ENCODE data around the gene CALM1.

CALM1 gene

GRCh38 chr14:90406384-90406798 lies 9.6 kb downstream of the CALM1 start:
- Histone ChIP-seq H3K9me3 (ENCODE audit: insufficient read depth, low read depth, low read length) (no peaks in the 10 kb centered on the region), H3K18ac (ENCODE audit: low read length) (no peak overlapping the region), H3K79me1 (ENCODE audit: low read length) (no peaks in the 10 kb centered on the region), H3K4me2 (ENCODE audit: low read length) (no peak overlapping the region), H2BK120ac (ENCODE audit: insufficient read depth, low read length, poor library complexity) (no peak overlapping the region), H3K9ac (ENCODE audit: low read length) (no peak overlapping the region), H4K91ac (ENCODE audit: low read depth, low read length) (no peak overlapping the region), H3K4ac (ENCODE audit: low read depth, low read length) (no peak overlapping the region), H4K12ac (ENCODE audit: low read depth, low read length) (peak overlapping the region; percentile 27), H3K27ac (ENCODE audit: low read depth, low read length) (no peak overlapping the region), H3K4me3 (ENCODE audit: low read depth, low read length) (no peak overlapping the region), H3K79me2 (ENCODE audit: control insufficient read depth, insufficient read depth, low read length, poor library complexity) (no peaks in the 10 kb centered on the region), H4K8ac (ENCODE audit: low read depth, low read length) (no peak overlapping the region), H2AFZ (ENCODE audit: insufficient read depth, low read length, poor library complexity) (no peak overlapping the region), H3K4me1 (ENCODE audit: control insufficient read depth in 1 of 2, insufficient read depth in 2 of 2, low read length in 2 of 2) (no peaks in the 10 kb centered on the region), H2BK5ac (ENCODE audit: low read depth, low read length, poor library complexity) (no peak overlapping the region), H2BK12ac (ENCODE audit: low read length) (no peak overlapping the region), H2AK5ac (ENCODE audit: low read length) (no peak overlapping the region), H3K27me3 (ENCODE audit: insufficient read depth, low read length) (no peaks in the 10 kb centered on the region), H3K14ac (ENCODE audit: low read length) (no peak overlapping the region), H3K23ac (ENCODE audit: low read length) (no peak overlapping the region), H3K36me3 (ENCODE audit: control insufficient read depth in 1 of 2, insufficient read depth in 2 of 2, low read length in 2 of 2) (peaks cover 19 to 41% of the 10 kb centered on the region in 2 experiments)
- peak in 1 of 2 donors; percentile 2 for DNase-seq
- no CpG with 5 or more reads among the region's 3 CpGs for WGBS (ENCODE audit: extremely low coverage, insufficient coverage, insufficient read length)

DNA sequence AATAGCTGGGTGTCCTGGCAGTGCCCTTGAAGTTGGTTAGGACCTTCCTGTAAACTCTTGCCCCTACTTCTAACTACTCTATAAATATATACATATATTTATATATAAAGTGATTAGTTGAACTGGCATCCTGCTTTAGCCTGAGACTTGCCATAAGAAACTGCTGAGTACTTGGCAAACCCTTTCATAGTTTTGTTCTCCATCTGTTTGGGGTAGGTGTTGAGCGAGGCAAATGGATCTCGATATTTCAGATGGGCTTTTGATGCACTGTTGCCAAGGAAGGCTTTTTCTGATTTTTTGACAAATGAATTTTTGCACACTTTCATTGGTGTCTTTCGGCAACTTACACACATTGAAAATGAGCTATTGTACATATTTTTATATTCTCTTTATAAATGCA lies 10.4 kb downstream of the CALM1 start:
- no peak overlapping the region for H3K4ac ChIP-seq (ENCODE audit: low read depth, low read length)
- H3K79me1 ChIP-seq (ENCODE audit: low read length) = no peaks in the 10 kb centered on the region
- no peak overlapping the region for H2BK5ac ChIP-seq (ENCODE audit: low read depth, low read length, poor library complexity)
- H3K27me3 ChIP-seq (ENCODE audit: insufficient read depth, low read length) = no peaks in the 10 kb centered on the region
- no peak overlapping the region for H3K23ac ChIP-seq (ENCODE audit: low read length)
- no peak overlapping the region for H4K12ac ChIP-seq (ENCODE audit: low read depth, low read length)
- DNase-seq = no peak
- no peak overlapping the region for H3K4me3 ChIP-seq (ENCODE audit: low read depth, low read length)
- no peaks in the 10 kb centered on the region for H3K79me2 ChIP-seq (ENCODE audit: control insufficient read depth, insufficient read depth, low read length, poor library complexity)
- no peak overlapping the region for H4K91ac ChIP-seq (ENCODE audit: low read depth, low read length)
- H3K9ac ChIP-seq (ENCODE audit: low read length) = no peak overlapping the region
- no peak overlapping the region for H4K8ac ChIP-seq (ENCODE audit: low read depth, low read length)
- no peak overlapping the region for H3K14ac ChIP-seq (ENCODE audit: low read length)
- H3K27ac ChIP-seq (ENCODE audit: low read depth, low read length) = no peak overlapping the region
- no peak overlapping the region for H2AK5ac ChIP-seq (ENCODE audit: low read length)
- no peak overlapping the region for H2AFZ ChIP-seq (ENCODE audit: insufficient read depth, low read length, poor library complexity)
- no peaks in the 10 kb centered on the region for H3K4me1 ChIP-seq (ENCODE audit: control insufficient read depth in 1 of 2, insufficient read depth in 2 of 2, low read length in 2 of 2)
- no peak overlapping the region for H3K18ac ChIP-seq (ENCODE audit: low read length)
- no peak overlapping the region for H2BK12ac ChIP-seq (ENCODE audit: low read length)
- no peak overlapping the region for H2BK120ac ChIP-seq (ENCODE audit: insufficient read depth, low read length, poor library complexity)
- no peaks in the 10 kb centered on the region for H3K9me3 ChIP-seq (ENCODE audit: insufficient read depth, low read depth, low read length)
- peaks cover 11 to 32% of the 10 kb centered on the region in 2 experiments for H3K36me3 ChIP-seq (ENCODE audit: control insufficient read depth in 1 of 2, insufficient read depth in 2 of 2, low read length in 2 of 2)
- no peak overlapping the region for H3K4me2 ChIP-seq (ENCODE audit: low read length)
- no CpG with 5 or more reads among the region's 3 CpGs for WGBS (ENCODE audit: extremely low coverage, insufficient coverage, insufficient read length)

GRCh38 chr14:90408713-90409112 lies 11.9 kb downstream of the CALM1 start:
- Histone ChIP-seq H3K9ac (ENCODE audit: low read length) (no peak overlapping the region), H2AFZ (ENCODE audit: insufficient read depth, low read length, poor library complexity) (no peak overlapping the region), H3K9me3 (ENCODE audit: insufficient read depth, low read depth, low read length) (no peaks in the 10 kb centered on the region), H3K79me1 (ENCODE audit: low read length) (no peaks in the 10 kb centered on the region), H3K27ac (ENCODE audit: low read depth, low read length) (no peak overlapping the region), H3K36me3 (ENCODE audit: control insufficient read depth in 1 of 2, insufficient read depth in 2 of 2, low read length in 2 of 2) (peaks cover 6 to 21% of the 10 kb centered on the region in 2 experiments), H3K27me3 (ENCODE audit: insufficient read depth, low read length) (no peaks in the 10 kb centered on the region), H4K91ac (ENCODE audit: low read depth, low read length) (no peak overlapping the region), H3K14ac (ENCODE audit: low read length) (no peak overlapping the region), H3K4me3 (ENCODE audit: low read depth, low read length) (no peak overlapping the region), H4K8ac (ENCODE audit: low read depth, low read length) (no peak overlapping the region), H3K4ac (ENCODE audit: low read depth, low read length) (no peak overlapping the region), H2BK5ac (ENCODE audit: low read depth, low read length, poor library complexity) (no peak overlapping the region), H2AK5ac (ENCODE audit: low read length) (no peak overlapping the region), H3K4me2 (ENCODE audit: low read length) (no peak overlapping the region), H3K4me1 (ENCODE audit: control insufficient read depth in 1 of 2, insufficient read depth in 2 of 2, low read length in 2 of 2) (no peaks in the 10 kb centered on the region), H2BK12ac (ENCODE audit: low read length) (no peak overlapping the region), H4K12ac (ENCODE audit: low read depth, low read length) (peak overlapping the region; percentile 43), H3K79me2 (ENCODE audit: control insufficient read depth, insufficient read depth, low read length, poor library complexity) (no peaks in the 10 kb centered on the region), H3K23ac (ENCODE audit: low read length) (no peak overlapping the region), H3K18ac (ENCODE audit: low read length) (no peak overlapping the region), H2BK120ac (ENCODE audit: insufficient read depth, low read length, poor library complexity) (no peak overlapping the region)
- no CpG with 5 or more reads among the region's 6 CpGs for WGBS (ENCODE audit: extremely low coverage, insufficient coverage, insufficient read length)
- DNase-seq = no peak

GRCh38 chr14:90409209-90409730 lies 12.4 kb downstream of the CALM1 start:
- H2BK12ac ChIP-seq (ENCODE audit: low read length) = no peak overlapping the region
- no peak overlapping the region for H4K8ac ChIP-seq (ENCODE audit: low read depth, low read length)
- no CpG with 5 or more reads among the region's 5 CpGs for WGBS (ENCODE audit: extremely low coverage, insufficient coverage, insufficient read length)
- H3K4me1 ChIP-seq (ENCODE audit: control insufficient read depth in 1 of 2, insufficient read depth in 2 of 2, low read length in 2 of 2) = no peaks in the 10 kb centered on the region
- H2BK5ac ChIP-seq (ENCODE audit: low read depth, low read length, poor library complexity) = no peak overlapping the region
- H3K36me3 ChIP-seq (ENCODE audit: control insufficient read depth in 1 of 2, insufficient read depth in 2 of 2, low read length in 2 of 2) = peaks cover 6 to 15% of the 10 kb centered on the region in 2 experiments
- DNase-seq = no peak
- H3K9ac ChIP-seq (ENCODE audit: low read length) = no peak overlapping the region
- H3K27me3 ChIP-seq (ENCODE audit: insufficient read depth, low read length) = no peaks in the 10 kb centered on the region
- H3K4me3 ChIP-seq (ENCODE audit: low read depth, low read length) = no peak overlapping the region
- no peaks in the 10 kb centered on the region for H3K9me3 ChIP-seq (ENCODE audit: insufficient read depth, low read depth, low read length)
- H2BK120ac ChIP-seq (ENCODE audit: insufficient read depth, low read length, poor library complexity) = no peak overlapping the region
- H3K18ac ChIP-seq (ENCODE audit: low read length) = no peak overlapping the region
- H3K79me2 ChIP-seq (ENCODE audit: control insufficient read depth, insufficient read depth, low read length, poor library complexity) = no peaks in the 10 kb centered on the region
- no peak overlapping the region for H2AK5ac ChIP-seq (ENCODE audit: low read length)
- H3K4ac ChIP-seq (ENCODE audit: low read depth, low read length) = no peak overlapping the region
- H4K91ac ChIP-seq (ENCODE audit: low read depth, low read length) = no peak overlapping the region
- no peak overlapping the region for H2AFZ ChIP-seq (ENCODE audit: insufficient read depth, low read length, poor library complexity)
- H3K14ac ChIP-seq (ENCODE audit: low read length) = no peak overlapping the region
- H3K79me1 ChIP-seq (ENCODE audit: low read length) = no peaks in the 10 kb centered on the region
- no peak overlapping the region for H4K12ac ChIP-seq (ENCODE audit: low read depth, low read length)
- no peak overlapping the region for H3K23ac ChIP-seq (ENCODE audit: low read length)
- no peak overlapping the region for H3K27ac ChIP-seq (ENCODE audit: low read depth, low read length)
- H3K4me2 ChIP-seq (ENCODE audit: low read length) = no peak overlapping the region

All from trophoblast cell (in vitro differentiated cells and primary cell).